Activated CD8-positive, alpha-beta memory T cell treated with anti-CD3 and anti-CD28 coated beads, Interleukin-2, amount 50 U/mL, for 24 hours (primary cell): ENCODE data around the gene TSKU.

ENCODE experiments used
- DNase-seq: peaks from one replicate; pipeline ENCODE4 v3.0.0-alpha.2; 2020; ENCODE audit errors: extremely low read depth

TSKU gene

DNA sequence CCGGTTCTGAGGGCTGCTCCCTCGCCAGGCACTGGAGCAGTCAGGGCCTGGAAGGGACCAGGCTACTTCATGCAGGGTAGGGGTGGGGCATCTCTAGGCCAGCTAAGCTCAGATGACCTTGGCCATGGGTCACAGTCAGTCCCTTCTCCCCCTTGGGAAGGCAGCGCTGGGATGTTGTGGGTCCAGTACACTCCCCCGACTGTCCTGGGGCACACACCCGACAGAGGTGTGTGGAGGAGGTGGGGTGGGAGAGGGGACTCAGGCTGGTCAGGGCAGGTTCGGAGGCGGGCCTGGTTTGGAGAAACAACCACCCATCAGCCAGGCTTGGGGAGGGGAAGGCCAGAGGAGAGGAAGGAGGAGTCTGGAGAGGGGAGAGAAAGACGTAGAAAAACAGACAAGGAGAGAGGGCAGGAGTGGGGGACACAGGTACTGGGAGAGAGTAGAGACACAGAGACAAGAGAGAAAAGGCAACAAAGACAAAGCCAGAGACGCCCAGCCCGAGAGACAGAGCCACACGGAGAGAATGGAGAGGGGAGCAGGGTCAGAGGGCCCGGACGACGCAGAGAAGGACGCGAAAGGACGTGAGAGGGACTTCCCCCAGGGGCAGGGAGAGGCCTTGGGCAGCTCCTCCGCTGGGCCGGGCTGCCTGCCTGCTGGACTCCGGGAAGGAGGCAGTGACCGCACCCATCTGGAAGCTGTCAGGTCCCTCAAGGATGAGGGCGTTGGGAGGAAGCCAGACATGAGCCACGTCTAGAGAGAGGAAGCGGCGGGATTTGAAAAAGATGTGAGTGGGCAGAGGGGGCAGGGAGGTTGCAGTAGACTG, 30.6 kb upstream of the TSKU start:
- DNase-seq, result no peak

DNA sequence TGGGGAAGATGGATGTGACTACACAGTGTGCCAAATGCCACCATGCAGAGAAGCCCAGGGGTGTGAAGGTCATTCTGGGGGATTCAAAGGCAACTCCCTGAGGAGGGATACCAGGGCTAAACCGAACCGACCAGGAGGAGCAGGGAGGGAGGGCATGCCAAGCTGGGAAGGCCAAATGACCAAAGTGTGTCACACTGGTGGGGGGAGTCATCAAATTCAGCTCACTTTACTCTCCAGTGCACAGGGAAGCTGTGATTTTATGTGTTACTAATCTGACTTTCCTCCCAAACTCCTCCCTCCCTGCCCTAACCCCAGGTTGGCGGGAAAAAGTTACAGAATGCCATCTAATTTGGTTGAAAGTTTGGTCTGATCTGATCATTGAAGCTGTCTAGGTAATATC, 29.7 kb upstream of the TSKU start:
- DNase-seq, result no peak

- DNase-seq, result no peak
Observed at GRCh38 chr11:76753950-76754349, 29.2 kb upstream of the TSKU start.

GRCh38 chr11:76756341-76756741, 26.8 kb upstream of the TSKU start:
- no peak for DNase-seq

DNA sequence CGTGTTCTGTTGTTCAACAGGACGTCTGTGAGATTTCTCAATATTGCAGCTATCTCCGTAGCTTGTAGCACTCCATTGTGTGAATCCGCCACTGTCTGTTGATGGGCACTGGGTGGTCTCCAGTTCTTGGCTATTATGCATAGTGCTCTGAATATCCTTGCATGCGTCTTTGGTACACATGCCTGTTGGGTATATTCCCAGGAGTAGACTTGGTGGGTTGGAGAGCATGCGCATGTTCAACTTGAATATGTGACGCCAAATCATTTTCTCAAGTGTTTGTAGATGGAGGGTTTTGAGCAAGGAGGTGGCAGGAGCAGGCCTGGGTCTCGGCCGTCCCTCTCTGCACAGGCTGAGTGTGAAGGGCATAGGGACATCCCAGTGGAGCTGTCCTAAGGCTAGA, 24.8 kb upstream of the TSKU start:
- DNase-seq, result no peak

- DNase-seq, result no peak
Observed at GRCh38 chr11:76759092-76759491, 24.1 kb upstream of the TSKU start.

GRCh38 chr11:76759517-76759916, 23.6 kb upstream of the TSKU start:
- DNase-seq, result no peak

DNA sequence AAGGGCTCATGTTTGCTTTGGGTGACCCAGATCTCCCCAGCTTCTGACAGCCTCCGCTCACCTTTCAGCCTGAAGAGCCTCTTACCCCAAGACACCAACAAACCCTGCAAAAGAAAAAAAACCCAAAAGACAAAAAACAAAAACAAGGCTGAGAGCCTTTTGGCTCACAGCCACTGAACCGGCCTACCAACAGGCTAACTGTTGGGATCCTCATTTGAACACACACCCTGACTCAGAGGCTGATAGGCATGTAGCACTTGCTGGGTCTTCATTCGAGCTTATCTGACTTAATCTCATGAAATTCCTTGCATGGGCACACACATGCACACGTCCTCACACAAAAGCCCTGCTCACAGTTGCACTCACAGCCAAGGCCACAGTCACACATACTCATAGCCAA, 22.9 kb upstream of the TSKU start:
- no peak for DNase-seq

DNA sequence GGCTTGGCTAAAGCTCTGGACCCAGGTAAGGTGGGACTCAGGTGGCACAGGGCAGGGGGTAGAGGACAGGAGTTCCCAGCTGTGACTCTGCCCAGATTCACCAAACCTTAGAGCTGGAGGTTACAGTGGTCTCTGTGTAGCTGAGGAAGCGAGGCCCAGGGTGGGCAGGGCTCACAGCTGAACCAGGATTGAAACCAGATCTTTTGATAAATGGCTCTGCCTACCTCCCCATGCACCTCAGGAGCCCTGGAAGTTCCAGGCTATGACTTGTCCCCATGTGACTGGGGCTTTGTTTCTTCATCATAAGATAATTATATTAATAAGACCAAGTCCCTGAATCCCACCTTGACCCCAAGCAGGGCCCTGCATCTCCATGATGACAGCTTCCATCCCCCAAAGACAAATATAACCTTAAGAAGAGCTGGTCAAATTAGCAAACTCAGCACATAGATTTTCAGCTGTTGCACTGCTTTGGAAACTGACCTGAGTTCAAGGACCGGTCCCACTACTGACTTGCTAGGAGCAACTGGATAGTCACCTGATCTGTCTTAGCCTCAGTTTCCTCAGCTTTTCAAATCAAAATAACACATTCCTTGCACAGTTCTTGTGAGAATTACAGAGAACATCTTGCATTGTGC, 21.3 kb upstream of the TSKU start:
- no peak for DNase-seq

- DNase-seq, result no peak
Observed at GRCh38 chr11:76762356-76762752, 20.8 kb upstream of the TSKU start.

- no peak for DNase-seq
Observed at GRCh38 chr11:76762867-76763572, 20.1 kb upstream of the TSKU start.

- no peak for DNase-seq
Observed at GRCh38 chr11:76763573-76764346, 19.4 kb upstream of the TSKU start.

GRCh38 chr11:76764941-76765665, 18.1 kb upstream of the TSKU start:
- DNase-seq, result no peak

GRCh38 chr11:76765863-76766350, 17.2 kb upstream of the TSKU start:
- no peak for DNase-seq

GRCh38 chr11:76766521-76766920, 16.6 kb upstream of the TSKU start:
- DNase-seq, result no peak

DNA sequence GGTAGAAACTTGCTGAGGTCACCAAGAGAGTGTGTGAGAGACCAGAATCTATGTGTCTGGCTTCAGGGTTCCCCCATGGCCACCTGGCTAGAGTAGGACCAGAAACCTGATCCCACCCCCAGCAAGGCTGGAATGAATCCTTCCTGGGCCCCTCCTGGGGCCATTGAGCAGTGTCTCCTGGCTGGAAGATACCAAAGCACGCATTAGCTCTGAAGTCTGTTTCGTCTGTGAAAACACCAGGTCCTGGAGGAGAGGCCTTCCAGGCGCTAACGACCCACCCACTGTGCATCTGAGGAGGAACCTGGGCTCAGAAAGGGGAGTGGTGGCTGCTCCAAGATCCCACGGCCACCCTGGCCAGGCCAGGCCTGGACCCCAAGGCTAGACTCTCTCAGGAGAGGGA, 15.5 kb upstream of the TSKU start:
- no peak for DNase-seq

GRCh38 chr11:76768088-76768908, 14.9 kb upstream of the TSKU start:
- DNase-seq, result no peak

GRCh38 chr11:76768909-76769560, 14.1 kb upstream of the TSKU start:
- no peak for DNase-seq

DNA sequence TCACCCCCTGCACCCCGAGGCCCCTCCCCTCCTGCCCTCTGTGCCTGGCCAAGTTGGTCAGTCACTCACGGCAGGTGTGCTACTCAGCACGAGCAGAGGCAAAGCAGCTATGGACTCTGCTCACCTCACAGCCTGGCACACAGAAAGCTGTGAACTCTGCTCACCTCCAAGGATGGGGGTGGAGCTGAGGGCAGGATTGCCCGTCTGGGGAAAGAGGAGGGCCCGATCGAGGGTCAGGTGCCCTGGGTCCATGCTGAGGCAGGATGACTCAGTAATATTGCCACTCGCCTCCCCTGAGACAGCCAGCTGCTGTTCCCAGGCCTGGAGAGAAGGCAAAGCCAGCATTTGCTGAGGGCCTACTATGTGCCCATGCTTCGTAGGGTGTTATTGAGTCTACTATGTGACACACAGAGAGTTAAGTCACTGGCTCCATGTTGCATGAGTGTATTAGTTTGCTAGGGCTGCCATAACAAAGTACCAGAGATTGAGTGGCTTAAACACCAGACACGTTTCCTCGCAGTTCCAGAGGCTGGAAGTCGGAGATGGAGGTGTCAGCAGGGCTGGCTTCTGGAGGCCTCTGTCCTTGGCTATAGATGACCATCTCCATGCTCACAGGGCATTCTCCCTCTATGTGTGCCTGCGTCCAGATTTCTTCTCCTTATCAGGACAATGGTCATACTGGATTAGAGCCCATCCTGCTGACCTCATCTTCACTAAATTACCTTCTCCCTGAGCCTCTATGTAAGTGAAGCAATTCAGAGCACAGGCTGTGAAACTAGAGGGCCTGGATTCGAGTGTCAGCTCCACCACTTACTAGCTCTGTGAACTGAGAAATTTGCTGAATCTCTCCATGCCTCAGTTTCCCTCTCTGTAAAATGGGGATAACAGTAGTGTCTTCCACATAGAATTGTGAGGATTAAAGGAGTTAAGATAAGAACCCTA, 13.2 kb upstream of the TSKU start:
- no peak for DNase-seq
